HepG2 (cell line): ENCODE data around the gene ICAM5. TPM values are rescaled to one million over a fixed set of nuclear protein-coding genes. Genes with fewer than 3 reads are reported as not detected.

Experiments used
- BRCA1 ChIP-seq: sonication (generic); formaldehyde crosslinking; IDR thresholded peaks from 2 replicates; pipeline ENCODE4 v1.4.0; 2020; ENCODE audit warnings: missing genetic modification reagents
- CEBPB ChIP-seq: IDR thresholded peaks from 2 replicates; pipeline ENCODE4 v1.6.1; 2011; ENCODE audit warnings: low read depth, low read length, improper control_type of control experiment, borderline replicate concordance
- CHD4 ChIP-seq: fragments of 200-600 bp; sonication (generic); IDR thresholded peaks from 2 replicates; pipeline ENCODE4 v1.7.0; 2017; ENCODE audit warnings: mild to moderate bottlenecking, low read length, borderline replicate concordance
- HNF4G ChIP-seq, 2 experiments: sonication (generic) in 1 of 2; formaldehyde crosslinking in 1 of 2; IDR thresholded peaks; 2 replicates each; pipeline versions ENCODE4 v1.4.0 to v1.6.1; 2011 to 2020; ENCODE audit warnings: borderline replicate concordance in 2 of 2, low read depth in 2 of 2, mild to moderate bottlenecking in 2 of 2, low read length in 1 of 2, missing genetic modification reagents in 1 of 2, moderate library complexity in 1 of 2
- JUN ChIP-seq: sonication (generic); formaldehyde crosslinking; IDR thresholded peaks from 2 replicates; pipeline ENCODE4 v1.4.0; 2020; ENCODE audit warnings: mild to moderate bottlenecking, missing genetic modification reagents
- NFYC ChIP-seq: IDR thresholded peaks from 2 replicates; pipeline ENCODE4 v1.6.1; 2016; ENCODE audit warnings: missing genetic modification reagents, missing compliant biosample characterization
- NRL ChIP-seq: sonication (generic); formaldehyde crosslinking; IDR thresholded peaks from 2 replicates; pipeline ENCODE4 v1.5.0; 2020; ENCODE audit warnings: missing genetic modification reagents, mild to moderate bottlenecking, moderate library complexity, borderline replicate concordance
- RARA ChIP-seq: IDR thresholded peaks from 2 replicates; pipeline ENCODE4 v1.6.1; 2016; ENCODE audit warnings: missing genetic modification reagents, missing compliant biosample characterization
- REL ChIP-seq: sonication (generic); formaldehyde crosslinking; conservative IDR thresholded peaks from 2 replicates; pipeline ENCODE4 v1.8.0; 2022; ENCODE audit warnings: mild to moderate bottlenecking, missing genetic modification reagents, moderate library complexity
- TMF1 ChIP-seq: sonication (generic); formaldehyde crosslinking; IDR thresholded peaks from 2 replicates; pipeline ENCODE4 v1.8.1; 2022; ENCODE audit warnings: low read depth, missing genetic modification reagents
- ZC3H13 ChIP-seq: sonication (generic); formaldehyde crosslinking; IDR thresholded peaks from 2 replicates; pipeline ENCODE4 v1.8.1; 2023; ENCODE audit warnings: mild to moderate bottlenecking, missing genetic modification reagents, moderate library complexity
- ZMYM4 ChIP-seq: sonication (generic); formaldehyde crosslinking; IDR thresholded peaks from 2 replicates; pipeline ENCODE4 v1.8.1; 2023; ENCODE audit warnings: mild to moderate bottlenecking, missing genetic modification reagents
- ZNF282 ChIP-seq: fragments of 450-650 bp; IDR thresholded peaks from 2 replicates; pipeline ENCODE4 v1.6.1; 2018; ENCODE audit not compliant: partially characterized antibody
- ZNF329 ChIP-seq: sonication (generic); formaldehyde crosslinking; IDR thresholded peaks from 2 replicates; pipeline ENCODE4 v1.9.0; 2021; ENCODE audit warnings: low read depth, mild to moderate bottlenecking, missing genetic modification reagents
- ZNF878 ChIP-seq: sonication (generic); formaldehyde crosslinking; IDR thresholded peaks from 2 replicates; pipeline ENCODE4 v1.8.1; 2023; ENCODE audit warnings: mild to moderate bottlenecking, missing genetic modification reagents, moderate library complexity
- polyA plus RNA-seq, 8 experiments: library from polyadenylated mRNA; depleted of rRNA in 3 of 8; stranded (reverse) in 7 of 8; unstranded in 1 of 8; fragments of >200 nt; fragmentation: Illumina TruSeq in 4 of 8; extraction: Trizol in 4 of 8; gene quantifications; 2 replicates each; pipeline versions ENCODE4 v1.2.1 to v1.2.3, GENCODE V29; 2011 to 2016; ENCODE audit warnings: low read depth in 4 of 8, missing spikeins in 1 of 8, mixed read lengths in 1 of 8; ENCODE audit not compliant: insufficient read depth in 1 of 8
- total RNA-seq, 5 experiments: library from RNA; depleted of rRNA; stranded (reverse); fragments of >200 nt; fragmentation: Illumina TruSeq; extraction: Trizol; gene quantifications; 2 replicates each; pipeline ENCODE4 v1.2.3, GENCODE V29; 2016; ENCODE audit warnings: low read depth in 1 of 5
- TF ChIP-seq, protein P1 (sequence below): sonication (generic); formaldehyde crosslinking; IDR thresholded peaks from 2 replicates; pipeline ENCODE4 v1.9.0; 2021; ENCODE audit warnings: missing genetic modification reagents, mild to moderate bottlenecking, borderline replicate concordance
- TF ChIP-seq, protein P2 (sequence below): sonication (generic); formaldehyde crosslinking; conservative IDR thresholded peaks from 2 replicates; pipeline ENCODE4 v1.8.0; 2022; ENCODE audit warnings: mild to moderate bottlenecking, moderate library complexity, missing genetic modification reagents
- TF ChIP-seq, protein P3 (sequence below): IDR thresholded peaks from 2 replicates; pipeline ENCODE4 v1.6.1; 2018; ENCODE audit warnings: missing genetic modification reagents, mild to moderate bottlenecking, missing compliant biosample characterization
- TF ChIP-seq, protein P4 (sequence below): sonication (generic); formaldehyde crosslinking; IDR thresholded peaks from 2 replicates; pipeline ENCODE4 v1.4.0; 2020; ENCODE audit warnings: missing genetic modification reagents
- TF ChIP-seq, protein P5 (sequence below): sonication (generic); formaldehyde crosslinking; conservative IDR thresholded peaks from 2 replicates; pipeline ENCODE4 v1.4.0; 2020; ENCODE audit warnings: mild to moderate bottlenecking, missing genetic modification reagents, moderate library complexity

The ICAM5 gene
- total and polyA plus RNA-seq, 2 of the 13 experiments (the other 11 are each of a cell fraction or from before 2014, with no cell fraction given) = 0.46 to 1.6 TPM

DNA sequence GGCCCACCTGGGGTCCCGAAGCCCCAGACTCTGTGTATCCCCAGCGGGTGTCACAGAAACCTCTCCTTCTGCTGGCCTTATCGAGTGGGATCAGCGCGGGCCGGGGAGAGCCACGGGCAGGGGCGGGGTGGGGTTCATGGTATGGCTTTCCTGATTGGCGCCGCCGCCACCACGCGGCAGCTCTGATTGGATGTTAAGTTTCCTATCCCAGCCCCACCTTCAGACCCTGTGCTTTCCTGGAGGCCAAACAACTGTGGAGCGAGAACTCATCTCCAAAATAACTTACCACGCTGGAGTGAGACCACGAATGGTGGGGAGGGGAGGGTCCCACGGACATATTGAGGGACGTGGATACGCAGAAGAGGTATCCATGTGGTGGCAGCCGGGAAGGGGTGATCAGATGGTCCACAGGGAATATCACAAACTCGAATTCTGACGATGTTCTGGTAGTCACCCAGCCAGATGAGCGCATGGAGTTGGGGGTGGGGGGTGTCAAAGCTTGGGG lies 1.0 kb upstream of the ICAM5 start (continued):
- TF ChIP-seq ZNF878 (CRISPR knock-in tag) (no peak), ZNF329 (CRISPR knock-in tag) (no peak), CHD4 (no peak), RARA (CRISPR knock-in tag) (no peak), ZMYM4 (CRISPR knock-in tag) (no peak), CEBPB (no peak), NRL (CRISPR knock-in tag) (no peak), REL (CRISPR knock-in tag) (no peak), JUN (CRISPR knock-in tag) (no peak), ZNF282 (no peak), ZC3H13 (peak; percentile 34; the same call in 1 of the 2 replicates), BRCA1 (CRISPR knock-in tag) (no peak), TMF1 (peak; percentile 29; the same call in 1 of the 2 replicates), HNF4G (IDR thresholded peaks at IDR 0.05; ENCODE audit: borderline replicate concordance, low read depth, low read length) (no peak), HNF4G (CRISPR knock-in tag; IDR thresholded peaks at IDR 0.05; ENCODE audit: borderline replicate concordance, low read depth) (no peak), NFYC (CRISPR knock-in tag) (peak; percentile 80)
- TF ChIP-seq, protein P1, sequence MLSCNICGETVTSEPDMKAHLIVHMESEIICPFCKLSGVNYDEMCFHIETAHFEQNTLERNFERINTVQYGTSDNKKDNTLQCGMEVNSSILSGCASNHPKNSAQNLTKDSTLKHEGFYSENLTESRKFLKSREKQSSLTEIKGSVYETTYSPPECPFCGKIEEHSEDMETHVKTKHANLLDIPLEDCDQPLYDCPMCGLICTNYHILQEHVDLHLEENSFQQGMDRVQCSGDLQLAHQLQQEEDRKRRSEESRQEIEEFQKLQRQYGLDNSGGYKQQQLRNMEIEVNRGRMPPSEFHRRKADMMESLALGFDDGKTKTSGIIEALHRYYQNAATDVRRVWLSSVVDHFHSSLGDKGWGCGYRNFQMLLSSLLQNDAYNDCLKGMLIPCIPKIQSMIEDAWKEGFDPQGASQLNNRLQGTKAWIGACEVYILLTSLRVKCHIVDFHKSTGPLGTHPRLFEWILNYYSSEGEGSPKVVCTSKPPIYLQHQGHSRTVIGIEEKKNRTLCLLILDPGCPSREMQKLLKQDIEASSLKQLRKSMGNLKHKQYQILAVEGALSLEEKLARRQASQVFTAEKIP (CRISPR knock-in tag) = no peak
- TF ChIP-seq, protein P2, sequence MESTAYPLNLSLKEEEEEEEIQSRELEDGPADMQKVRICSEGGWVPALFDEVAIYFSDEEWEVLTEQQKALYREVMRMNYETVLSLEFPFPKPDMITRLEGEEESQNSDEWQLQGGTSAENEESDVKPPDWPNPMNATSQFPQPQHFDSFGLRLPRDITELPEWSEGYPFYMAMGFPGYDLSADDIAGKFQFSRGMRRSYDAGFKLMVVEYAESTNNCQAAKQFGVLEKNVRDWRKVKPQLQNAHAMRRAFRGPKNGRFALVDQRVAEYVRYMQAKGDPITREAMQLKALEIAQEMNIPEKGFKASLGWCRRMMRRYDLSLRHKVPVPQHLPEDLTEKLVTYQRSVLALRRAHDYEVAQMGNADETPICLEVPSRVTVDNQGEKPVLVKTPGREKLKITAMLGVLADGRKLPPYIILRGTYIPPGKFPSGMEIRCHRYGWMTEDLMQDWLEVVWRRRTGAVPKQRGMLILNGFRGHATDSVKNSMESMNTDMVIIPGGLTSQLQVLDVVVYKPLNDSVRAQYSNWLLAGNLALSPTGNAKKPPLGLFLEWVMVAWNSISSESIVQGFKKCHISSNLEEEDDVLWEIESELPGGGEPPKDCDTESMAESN = 0 out of 2 replicates have a peak, but pooled peaks have one; percentile 14
- TF ChIP-seq, protein P3, sequence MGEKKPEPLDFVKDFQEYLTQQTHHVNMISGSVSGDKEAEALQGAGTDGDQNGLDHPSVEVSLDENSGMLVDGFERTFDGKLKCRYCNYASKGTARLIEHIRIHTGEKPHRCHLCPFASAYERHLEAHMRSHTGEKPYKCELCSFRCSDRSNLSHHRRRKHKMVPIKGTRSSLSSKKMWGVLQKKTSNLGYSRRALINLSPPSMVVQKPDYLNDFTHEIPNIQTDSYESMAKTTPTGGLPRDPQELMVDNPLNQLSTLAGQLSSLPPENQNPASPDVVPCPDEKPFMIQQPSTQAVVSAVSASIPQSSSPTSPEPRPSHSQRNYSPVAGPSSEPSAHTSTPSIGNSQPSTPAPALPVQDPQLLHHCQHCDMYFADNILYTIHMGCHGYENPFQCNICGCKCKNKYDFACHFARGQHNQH (CRISPR knock-in tag) = 0 out of 2 replicates have a peak, but pooled peaks have one; percentile 4
- TF ChIP-seq, protein P4, sequence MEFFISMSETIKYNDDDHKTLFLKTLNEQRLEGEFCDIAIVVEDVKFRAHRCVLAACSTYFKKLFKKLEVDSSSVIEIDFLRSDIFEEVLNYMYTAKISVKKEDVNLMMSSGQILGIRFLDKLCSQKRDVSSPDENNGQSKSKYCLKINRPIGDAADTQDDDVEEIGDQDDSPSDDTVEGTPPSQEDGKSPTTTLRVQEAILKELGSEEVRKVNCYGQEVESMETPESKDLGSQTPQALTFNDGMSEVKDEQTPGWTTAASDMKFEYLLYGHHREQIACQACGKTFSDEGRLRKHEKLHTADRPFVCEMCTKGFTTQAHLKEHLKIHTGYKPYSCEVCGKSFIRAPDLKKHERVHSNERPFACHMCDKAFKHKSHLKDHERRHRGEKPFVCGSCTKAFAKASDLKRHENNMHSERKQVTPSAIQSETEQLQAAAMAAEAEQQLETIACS (CRISPR knock-in tag) = no peak
- TF ChIP-seq, protein P5, sequence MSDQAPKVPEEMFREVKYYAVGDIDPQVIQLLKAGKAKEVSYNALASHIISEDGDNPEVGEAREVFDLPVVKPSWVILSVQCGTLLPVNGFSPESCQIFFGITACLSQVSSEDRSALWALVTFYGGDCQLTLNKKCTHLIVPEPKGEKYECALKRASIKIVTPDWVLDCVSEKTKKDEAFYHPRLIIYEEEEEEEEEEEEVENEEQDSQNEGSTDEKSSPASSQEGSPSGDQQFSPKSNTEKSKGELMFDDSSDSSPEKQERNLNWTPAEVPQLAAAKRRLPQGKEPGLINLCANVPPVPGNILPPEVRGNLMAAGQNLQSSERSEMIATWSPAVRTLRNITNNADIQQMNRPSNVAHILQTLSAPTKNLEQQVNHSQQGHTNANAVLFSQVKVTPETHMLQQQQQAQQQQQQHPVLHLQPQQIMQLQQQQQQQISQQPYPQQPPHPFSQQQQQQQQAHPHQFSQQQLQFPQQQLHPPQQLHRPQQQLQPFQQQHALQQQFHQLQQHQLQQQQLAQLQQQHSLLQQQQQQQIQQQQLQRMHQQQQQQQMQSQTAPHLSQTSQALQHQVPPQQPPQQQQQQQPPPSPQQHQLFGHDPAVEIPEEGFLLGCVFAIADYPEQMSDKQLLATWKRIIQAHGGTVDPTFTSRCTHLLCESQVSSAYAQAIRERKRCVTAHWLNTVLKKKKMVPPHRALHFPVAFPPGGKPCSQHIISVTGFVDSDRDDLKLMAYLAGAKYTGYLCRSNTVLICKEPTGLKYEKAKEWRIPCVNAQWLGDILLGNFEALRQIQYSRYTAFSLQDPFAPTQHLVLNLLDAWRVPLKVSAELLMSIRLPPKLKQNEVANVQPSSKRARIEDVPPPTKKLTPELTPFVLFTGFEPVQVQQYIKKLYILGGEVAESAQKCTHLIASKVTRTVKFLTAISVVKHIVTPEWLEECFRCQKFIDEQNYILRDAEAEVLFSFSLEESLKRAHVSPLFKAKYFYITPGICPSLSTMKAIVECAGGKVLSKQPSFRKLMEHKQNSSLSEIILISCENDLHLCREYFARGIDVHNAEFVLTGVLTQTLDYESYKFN = peak; percentile 40
